ENCODE results near the gene ANKH.

GRCh38 chr5:14699159-14699558 is 172.4 kb downstream of the ANKH start:
- TF ChIP-seq CTCF (IDR thresholded peaks at IDR 0.05): no peak
- TF ChIP-seq POLR2A (IDR thresholded peaks at IDR 0.05): no peak
- TF ChIP-seq POLR2AphosphoS5 (IDR thresholded peaks at IDR 0.05): no peak

All from prostate gland (tissue), 2 donors.